ENCODE data around the gene GPRC5D. TPM values are rescaled to one million over a fixed set of nuclear protein-coding genes. Genes with fewer than 3 reads are reported as not detected.

GPRC5D gene
- total RNA-seq, 4 donors from 2014 or later = 0.48 TPM; not detected in 3

GRCh38 chr12:12901158-12901791 lies 50.7 kb downstream of the GPRC5D start:
- Histone ChIP-seq H3K9me3 (no peaks in the 10 kb centered on the region), H3K36me3 (no peaks in the 10 kb centered on the region), H3K4me1 (peaks cover 0 to 52% (median 18%) of the 10 kb centered on the region in 4 donors), H3K4me3 (no peak overlapping the region), H3K27me3 (no peaks in the 10 kb centered on the region), H3K27ac (peak overlapping the region; percentile 42 to 74 (median 64))
- intact Hi-C loops (cut with DNase I; ENCODE audit: low total_unique reads) (no loop called here), in situ Hi-C loops (cut with MboI; ENCODE audit: low pct_ligation_motif_present in 1 of 4, low pct_unique_long_range_greater_than_20kb in 1 of 4, low sequenced_read_pairs in 3 of 4) (no loop called here)
- peak; percentile 61 for DNase-seq
- TF ChIP-seq POLR2AphosphoS5 (IDR thresholded peaks at IDR 0.05) (peak in 1 of 3 donors; percentile 60), POLR2A (IDR thresholded peaks at IDR 0.05) (no peak)
- 45 to 46% methylated on average over 4 to 10 of the region's 10 CpGs for WGBS, 2 donors (ENCODE audit: low coverage in 1 of 2)

GRCh38 chr12:12900786-12901157 lies 51.2 kb downstream of the GPRC5D start:
- WGBS, 2 donors (ENCODE audit: low coverage in 1 of 2) = 47 to 71% methylated on average over 2 of the region's 2 CpGs
- DNase-seq = no peak
- in situ Hi-C loops (cut with MboI; ENCODE audit: low pct_ligation_motif_present in 1 of 4, low pct_unique_long_range_greater_than_20kb in 1 of 4, low sequenced_read_pairs in 3 of 4) (no loop called here), intact Hi-C loops (cut with DNase I; ENCODE audit: low total_unique reads) (no loop called here)
- Histone ChIP-seq H3K4me3 (no peak overlapping the region), H3K9me3 (no peaks in the 10 kb centered on the region), H3K4me1 (peaks cover 0 to 52% (median 18%) of the 10 kb centered on the region in 4 donors), H3K27ac (peak overlapping the region; percentile 42 to 74 (median 64)), H3K27me3 (no peaks in the 10 kb centered on the region), H3K36me3 (no peaks in the 10 kb centered on the region)
- no peak for TF ChIP-seq POLR2AphosphoS5 (IDR thresholded peaks at IDR 0.05)
- TF ChIP-seq EP300 (IDR thresholded peaks at IDR 0.05; ENCODE audit: low read depth) = no peak
- TF ChIP-seq CTCF (IDR thresholded peaks at IDR 0.05) = no peak
- TF ChIP-seq POLR2A (IDR thresholded peaks at IDR 0.05) = no peak

GRCh38 chr12:12899530-12900380 lies 52.2 kb downstream of the GPRC5D start:
- H3K36me3 ChIP-seq = no peaks in the 10 kb centered on the region
- in situ Hi-C loops (cut with MboI; ENCODE audit: low pct_ligation_motif_present in 1 of 4, low pct_unique_long_range_greater_than_20kb in 1 of 4, low sequenced_read_pairs in 3 of 4) (no loop called here), intact Hi-C loops (cut with DNase I; ENCODE audit: low total_unique reads) (no loop called here)
- peak overlapping the region; percentile 15 to 74 (median 52) for H3K27ac ChIP-seq
- H3K9me3 ChIP-seq = no peaks in the 10 kb centered on the region
- no peak overlapping the region for H3K4me3 ChIP-seq
- H3K4me1 ChIP-seq = peaks cover 0 to 48% (median 18%) of the 10 kb centered on the region in 4 donors
- no peak for DNase-seq
- H3K27me3 ChIP-seq = no peaks in the 10 kb centered on the region
- 61 to 74% methylated on average over 6 to 10 of the region's 10 CpGs for WGBS, 2 donors (ENCODE audit: low coverage in 1 of 2)
- peak in 1 of 3 donors; percentile 19 for TF ChIP-seq POLR2AphosphoS5 (IDR thresholded peaks at IDR 0.05)
- TF ChIP-seq POLR2A (IDR thresholded peaks at IDR 0.05) = no peak

- no peak for DNase-seq
- Histone ChIP-seq H3K36me3 (no peaks in the 10 kb centered on the region), H3K4me3 (no peak overlapping the region), H3K27me3 (no peaks in the 10 kb centered on the region), H3K27ac (peak overlapping the region in 3 of 4 donors; percentile 8 to 19 (median 11)), H3K4me1 (peaks cover 0 to 43% (median 16%) of the 10 kb centered on the region in 4 donors), H3K9me3 (no peaks in the 10 kb centered on the region)
- WGBS, 2 donors (ENCODE audit: low coverage in 1 of 2) = 83% methylated on average over 8 of the region's 8 CpGs; no CpG with 5 or more reads in 1 of the 2 donors
- in situ Hi-C loops (cut with MboI; ENCODE audit: low pct_ligation_motif_present in 1 of 4, low pct_unique_long_range_greater_than_20kb in 1 of 4, low sequenced_read_pairs in 3 of 4) = no loop called here
- TF ChIP-seq EP300 (IDR thresholded peaks at IDR 0.05; ENCODE audit: low read depth) (no peak), POLR2A (IDR thresholded peaks at IDR 0.05) (no peak)
- intact Hi-C loops (cut with DNase I; ENCODE audit: low total_unique reads) = no loop called here
These were observed 53.0 kb downstream of the GPRC5D start for GRCh38 chr12:12898911-12899511.

GRCh38 chr12:12898136-12898717 lies 53.7 kb downstream of the GPRC5D start:
- WGBS, 2 donors (ENCODE audit: low coverage in 1 of 2) = 68 to 85% methylated on average over 7 to 9 of the region's 9 CpGs
- Histone ChIP-seq H3K4me1 (peaks cover 0 to 37% (median 13%) of the 10 kb centered on the region in 4 donors), H3K27ac (no peak overlapping the region)

More at GRCh38 chr12:12898136-12898717, 53.7 kb downstream of the GPRC5D start:
- in situ Hi-C loops (cut with MboI; ENCODE audit: low pct_ligation_motif_present in 1 of 4, low pct_unique_long_range_greater_than_20kb in 1 of 4, low sequenced_read_pairs in 3 of 4) = no loop called here
- no peaks in the 10 kb centered on the region for H3K9me3 ChIP-seq
- DNase-seq = no peak
- no peaks in the 10 kb centered on the region for H3K36me3 ChIP-seq
- no peaks in the 10 kb centered on the region for H3K27me3 ChIP-seq
- no peak for TF ChIP-seq POLR2A (IDR thresholded peaks at IDR 0.05)
- TF ChIP-seq EP300 (IDR thresholded peaks at IDR 0.05; ENCODE audit: low read depth) = no peak
- TF ChIP-seq CTCF (IDR thresholded peaks at IDR 0.05) = no peak
- peak in 1 of 3 donors; percentile 8 for TF ChIP-seq POLR2AphosphoS5 (IDR thresholded peaks at IDR 0.05)
- no peak overlapping the region for H3K4me3 ChIP-seq
- intact Hi-C loops (cut with DNase I; ENCODE audit: low total_unique reads) = no loop called here
